Measurements from ENCODE around the gene MIPEP. TPM values are rescaled to one million over a fixed set of nuclear protein-coding genes. Genes with fewer than 3 reads are reported as not detected.

MIPEP gene
- total and polyA plus RNA-seq, 12 donors, result 13.9 to 28.6 (median 20.7) TPM

- no peaks in the 10 kb centered on the region for H3K9me3 ChIP-seq (replicated peaks in 1 of 3)
- no peak overlapping the region for H3K27ac ChIP-seq
- H3K36me3 ChIP-seq (replicated peaks in 1 of 2), result no peaks in the 10 kb centered on the region
- no peaks in the 10 kb centered on the region for H3K27me3 ChIP-seq
- TF ChIP-seq CTCF (IDR thresholded peaks at IDR 0.05) (no peak), POLR2A (IDR thresholded peaks at IDR 0.05) (no peak)
- H3K4me3 ChIP-seq, result no peak overlapping the region
- WGBS, 4 donors, result 87 to 95% (median 94%) methylated on average over 3 of the region's 3 CpGs
- DNase-seq, result no peak
- intact Hi-C loops (cut with DNase I), result no loop called here
- no peaks in the 10 kb centered on the region for H3K4me1 ChIP-seq (replicated peaks in 1 of 2)
These were observed 33.8 kb downstream of the MIPEP start for GRCh38 chr13:23855360-23855759.

DNA sequence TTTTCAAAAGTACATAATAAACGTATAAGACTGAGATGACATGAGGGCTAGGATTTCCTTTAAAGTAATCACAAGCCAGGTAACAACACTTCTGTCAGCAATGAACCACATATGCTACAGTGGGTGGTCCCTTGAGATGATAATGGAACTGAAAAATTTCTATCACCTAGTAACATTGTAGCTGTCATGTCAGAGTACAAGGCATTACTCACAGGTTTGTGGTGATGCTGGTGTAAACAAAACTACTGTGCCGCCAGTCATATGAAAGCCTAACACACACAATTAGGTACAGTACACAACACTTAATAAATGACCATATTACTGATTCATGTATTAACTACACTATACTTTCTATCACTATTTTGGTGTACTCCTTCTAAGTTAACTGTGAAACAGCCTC is 36.8 kb downstream of the MIPEP start:
- DNase-seq, result no peak
- no peak overlapping the region for H3K4me3 ChIP-seq
- 48 to 50% (median 49%) methylated on average over 2 of the region's 2 CpGs for WGBS, 4 donors
- TF ChIP-seq POLR2A (IDR thresholded peaks at IDR 0.05) (no peak), CTCF (IDR thresholded peaks at IDR 0.05) (no peak)
- H3K9me3 ChIP-seq (replicated peaks in 1 of 3), result no peaks in the 10 kb centered on the region
- no peaks in the 10 kb centered on the region for H3K27me3 ChIP-seq
- no peak overlapping the region for H3K27ac ChIP-seq
- no peaks in the 10 kb centered on the region for H3K4me1 ChIP-seq (replicated peaks in 1 of 2)
- H3K36me3 ChIP-seq (replicated peaks in 1 of 2), result no peaks in the 10 kb centered on the region
- intact Hi-C loops (cut with DNase I), result no loop called here

DNA sequence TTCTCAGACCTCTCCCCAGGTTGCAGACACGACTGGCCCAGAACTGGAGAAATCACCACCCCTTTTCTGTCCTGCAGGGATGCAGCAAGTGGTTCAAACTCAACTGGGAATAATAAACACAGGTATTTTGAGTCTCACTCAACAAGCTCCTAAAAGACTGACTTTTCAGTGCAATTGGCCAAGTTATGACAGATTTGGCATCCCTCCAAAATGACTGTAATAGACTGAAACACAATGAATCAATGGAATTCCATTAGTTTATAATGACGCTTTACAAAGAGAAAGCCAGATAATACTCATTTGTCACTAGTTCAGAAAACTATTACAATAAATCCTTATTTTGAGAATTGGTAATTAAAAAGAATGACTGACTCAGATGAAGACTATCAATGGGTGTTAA is 38.1 kb downstream of the MIPEP start:
- Histone ChIP-seq H3K4me1 (replicated peaks in 1 of 2) (no peaks in the 10 kb centered on the region), H3K36me3 (replicated peaks in 1 of 2) (no peaks in the 10 kb centered on the region), H3K27ac (no peak overlapping the region), H3K27me3 (no peaks in the 10 kb centered on the region), H3K4me3 (no peak overlapping the region), H3K9me3 (replicated peaks in 1 of 3) (no peaks in the 10 kb centered on the region)
- intact Hi-C loops (cut with DNase I), result no loop called here
- no peak for DNase-seq
- WGBS, 4 donors, result 65 to 73% (median 71%) methylated on average over 2 of the region's 2 CpGs
- no peak for TF ChIP-seq POLR2A (IDR thresholded peaks at IDR 0.05)
- TF ChIP-seq CTCF (IDR thresholded peaks at IDR 0.05), result no peak

DNA sequence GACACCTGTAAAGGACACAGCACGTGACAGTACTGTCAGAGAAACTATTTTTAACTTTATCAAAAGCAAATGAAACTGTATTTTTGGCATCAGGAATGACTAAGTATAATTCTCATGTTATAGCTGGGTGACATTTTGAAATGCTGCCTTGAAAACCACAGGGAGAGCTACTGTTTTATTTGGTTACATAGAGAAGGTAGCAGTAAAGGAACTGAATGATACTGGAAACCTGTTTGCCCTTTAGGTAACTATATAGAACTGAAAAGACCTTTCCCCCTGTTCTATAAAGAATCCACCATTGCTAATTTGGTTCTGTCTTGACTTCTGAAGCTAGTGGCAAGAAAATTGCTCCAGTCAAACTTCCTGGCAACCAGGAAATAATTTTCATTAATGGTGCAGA is 39.1 kb downstream of the MIPEP start:
- no peak overlapping the region for H3K27ac ChIP-seq
- H3K4me3 ChIP-seq, result no peak overlapping the region
- H3K4me1 ChIP-seq (replicated peaks in 1 of 2), result no peaks in the 10 kb centered on the region
- intact Hi-C loops (cut with DNase I), result no loop called here
- H3K36me3 ChIP-seq (replicated peaks in 1 of 2), result no peaks in the 10 kb centered on the region
- WGBS, 4 donors, result 65 to 85% (median 80%) methylated on average over 1 of the region's 1 CpG
- TF ChIP-seq POLR2A (IDR thresholded peaks at IDR 0.05) (no peak), CTCF (IDR thresholded peaks at IDR 0.05) (no peak)
- H3K9me3 ChIP-seq (replicated peaks in 1 of 3), result no peaks in the 10 kb centered on the region
- no peaks in the 10 kb centered on the region for H3K27me3 ChIP-seq
- no peak for DNase-seq

All from adrenal gland (tissue), 12 donors.